Thyroid gland (tissue), 4 donors: ENCODE data around the gene DTL.

ENCODE experiments used
- CTCF ChIP-seq, 6 experiments: fragments of 200-600 bp in 3 of 6; fragments of 450-650 bp in 3 of 6; sonication (generic) in 3 of 6; IDR thresholded peaks; one replicate each; pipeline ENCODE4 v1.5.1; 2016 to 2019; ENCODE audit warnings: antibody characterized with exemption in 6 of 6, mild to moderate bottlenecking in 2 of 6, inconsistent platforms in 1 of 6, moderate library complexity in 1 of 6
- POLR2A ChIP-seq, 2 donors: fragments of 450-650 bp; IDR thresholded peaks; one replicate each; pipeline ENCODE4 v1.6.1; 2017; ENCODE audit warnings: antibody characterized with exemption in 2 of 2, mild to moderate bottlenecking in 2 of 2, moderate library complexity in 1 of 2

- no peak for TF ChIP-seq POLR2A (IDR thresholded peaks at IDR 0.05)
- no peak for TF ChIP-seq CTCF (IDR thresholded peaks at IDR 0.05)
Observed at GRCh38 chr1:212118167-212118871, 82.8 kb downstream of the DTL start.
